Loucy (cell line): ENCODE measurements around the gene PTPN2.

ENCODE experiments used
- EZH2phosphoT487 ChIP-seq: fragments of 200-600 bp; IDR thresholded peaks from 2 replicates; pipeline ENCODE4 v1.6.1; 2018; ENCODE audit warnings: antibody characterized with exemption, mild to moderate bottlenecking, moderate library complexity, borderline replicate concordance
- TF ChIP-seq, protein P1 (sequence below): fragments of 200-600 bp; sonication (generic); conservative IDR thresholded peaks from 2 replicates; pipeline ENCODE4 v1.5.1; 2014; ENCODE audit warnings: mild to moderate bottlenecking, antibody characterized with exemption, low read length

DNA sequence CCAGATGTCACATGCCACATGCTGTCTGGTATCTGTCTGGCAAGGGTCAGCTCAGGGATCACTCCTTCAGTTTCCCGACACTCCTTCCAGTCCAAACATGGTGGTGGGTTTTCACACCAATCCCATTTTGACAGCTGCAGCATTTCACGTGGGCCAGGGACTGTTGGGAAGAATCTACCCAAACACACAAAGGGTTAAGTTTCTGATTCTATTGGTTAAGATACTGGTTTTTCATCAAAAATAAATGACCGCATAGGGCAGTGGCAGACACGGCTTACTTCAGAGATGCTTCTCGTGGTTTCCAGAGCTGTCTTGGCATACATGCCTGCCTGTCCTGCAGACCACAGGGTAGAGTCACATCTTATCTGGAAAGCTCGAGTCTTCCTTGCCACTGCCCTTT, 101.5 kb downstream of the PTPN2 start:
- TF ChIP-seq, protein P1, sequence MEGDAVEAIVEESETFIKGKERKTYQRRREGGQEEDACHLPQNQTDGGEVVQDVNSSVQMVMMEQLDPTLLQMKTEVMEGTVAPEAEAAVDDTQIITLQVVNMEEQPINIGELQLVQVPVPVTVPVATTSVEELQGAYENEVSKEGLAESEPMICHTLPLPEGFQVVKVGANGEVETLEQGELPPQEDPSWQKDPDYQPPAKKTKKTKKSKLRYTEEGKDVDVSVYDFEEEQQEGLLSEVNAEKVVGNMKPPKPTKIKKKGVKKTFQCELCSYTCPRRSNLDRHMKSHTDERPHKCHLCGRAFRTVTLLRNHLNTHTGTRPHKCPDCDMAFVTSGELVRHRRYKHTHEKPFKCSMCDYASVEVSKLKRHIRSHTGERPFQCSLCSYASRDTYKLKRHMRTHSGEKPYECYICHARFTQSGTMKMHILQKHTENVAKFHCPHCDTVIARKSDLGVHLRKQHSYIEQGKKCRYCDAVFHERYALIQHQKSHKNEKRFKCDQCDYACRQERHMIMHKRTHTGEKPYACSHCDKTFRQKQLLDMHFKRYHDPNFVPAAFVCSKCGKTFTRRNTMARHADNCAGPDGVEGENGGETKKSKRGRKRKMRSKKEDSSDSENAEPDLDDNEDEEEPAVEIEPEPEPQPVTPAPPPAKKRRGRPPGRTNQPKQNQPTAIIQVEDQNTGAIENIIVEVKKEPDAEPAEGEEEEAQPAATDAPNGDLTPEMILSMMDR: no peak
- TF ChIP-seq EZH2phosphoT487: no peak
